ENCODE results near the gene AUNIP. TPM values are rescaled to one million over a fixed set of nuclear protein-coding genes. Genes with fewer than 3 reads are reported as not detected.
A peak's percentile ranks its signal among the peaks of the same experiment; 100 is the strongest.

Gene AUNIP
- total RNA-seq, 1 donor, result 3.5 TPM

DNA sequence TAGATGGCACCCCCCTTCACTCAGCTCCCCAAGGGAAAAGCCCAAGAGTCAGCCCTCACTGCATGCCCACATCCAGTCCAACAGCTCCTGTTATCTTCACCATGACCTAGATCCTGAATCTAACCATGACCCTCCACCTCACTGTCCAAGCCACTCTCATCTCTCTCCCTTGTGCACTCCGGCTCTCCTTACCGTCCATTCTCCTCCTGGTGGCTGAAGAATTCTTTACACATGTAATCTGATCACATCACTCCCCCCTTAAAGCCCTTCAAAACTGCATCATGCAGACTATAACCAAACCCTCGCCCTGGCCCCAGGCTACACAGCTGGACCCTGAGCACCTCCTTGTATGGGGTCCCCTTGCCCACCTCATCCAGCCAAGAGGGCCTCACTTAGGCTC, 30.2 kb upstream of the AUNIP start:
- TF ChIP-seq, protein P1, sequence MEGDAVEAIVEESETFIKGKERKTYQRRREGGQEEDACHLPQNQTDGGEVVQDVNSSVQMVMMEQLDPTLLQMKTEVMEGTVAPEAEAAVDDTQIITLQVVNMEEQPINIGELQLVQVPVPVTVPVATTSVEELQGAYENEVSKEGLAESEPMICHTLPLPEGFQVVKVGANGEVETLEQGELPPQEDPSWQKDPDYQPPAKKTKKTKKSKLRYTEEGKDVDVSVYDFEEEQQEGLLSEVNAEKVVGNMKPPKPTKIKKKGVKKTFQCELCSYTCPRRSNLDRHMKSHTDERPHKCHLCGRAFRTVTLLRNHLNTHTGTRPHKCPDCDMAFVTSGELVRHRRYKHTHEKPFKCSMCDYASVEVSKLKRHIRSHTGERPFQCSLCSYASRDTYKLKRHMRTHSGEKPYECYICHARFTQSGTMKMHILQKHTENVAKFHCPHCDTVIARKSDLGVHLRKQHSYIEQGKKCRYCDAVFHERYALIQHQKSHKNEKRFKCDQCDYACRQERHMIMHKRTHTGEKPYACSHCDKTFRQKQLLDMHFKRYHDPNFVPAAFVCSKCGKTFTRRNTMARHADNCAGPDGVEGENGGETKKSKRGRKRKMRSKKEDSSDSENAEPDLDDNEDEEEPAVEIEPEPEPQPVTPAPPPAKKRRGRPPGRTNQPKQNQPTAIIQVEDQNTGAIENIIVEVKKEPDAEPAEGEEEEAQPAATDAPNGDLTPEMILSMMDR (IDR thresholded peaks at IDR 0.05; ENCODE audit: insufficient read depth, low read depth, low read length), result peak; percentile 51
- H3K4me3 ChIP-seq (ENCODE audit: low read depth, low read length), result no peak overlapping the region
- peak; percentile 42 for DNase-seq (ENCODE audit: low read depth)

- no peak for DNase-seq (ENCODE audit: low read depth)
- H3K4me3 ChIP-seq (ENCODE audit: low read depth, low read length), result no peak overlapping the region
- TF ChIP-seq, protein P1 (IDR thresholded peaks at IDR 0.05; ENCODE audit: insufficient read depth, low read depth, low read length), result no peak
These were observed 29.2 kb upstream of the AUNIP start for GRCh38 chr1:25888426-25888987.

- H3K4me3 ChIP-seq (ENCODE audit: low read depth, low read length), result no peak overlapping the region
- TF ChIP-seq, protein P1 (IDR thresholded peaks at IDR 0.05; ENCODE audit: insufficient read depth, low read depth, low read length), result no peak
- no peak for DNase-seq (ENCODE audit: low read depth)
These were observed 26.3 kb upstream of the AUNIP start for GRCh38 chr1:25885602-25886001.

DNA sequence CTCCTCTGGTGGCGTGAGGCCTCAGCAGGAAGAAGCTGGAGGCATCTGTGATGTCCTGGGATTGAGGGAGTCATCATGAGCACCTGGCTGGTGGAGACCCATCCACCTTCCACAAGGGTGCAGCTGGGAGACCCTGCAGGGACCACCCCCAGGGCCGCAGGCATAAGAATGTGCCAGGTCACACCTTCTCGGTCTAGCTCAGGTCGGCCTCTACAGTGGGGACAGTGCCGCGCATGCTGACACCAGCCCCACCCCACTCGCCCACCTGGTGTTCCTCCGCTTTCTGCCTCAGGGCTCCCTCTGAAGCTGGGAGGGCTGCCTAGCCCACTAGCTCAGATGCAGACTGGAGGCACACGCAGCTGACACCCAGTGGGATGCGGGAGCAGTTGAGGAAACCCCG, 22.0 kb upstream of the AUNIP start:
- DNase-seq (ENCODE audit: low read depth), result no peak
- TF ChIP-seq, protein P1 (IDR thresholded peaks at IDR 0.05; ENCODE audit: insufficient read depth, low read depth, low read length), result no peak
- H3K4me3 ChIP-seq (ENCODE audit: low read depth, low read length), result no peak overlapping the region

GRCh38 chr1:25880518-25880917, 21.3 kb upstream of the AUNIP start:
- TF ChIP-seq, protein P1 (IDR thresholded peaks at IDR 0.05; ENCODE audit: insufficient read depth, low read depth, low read length), result no peak
- DNase-seq (ENCODE audit: low read depth), result no peak
- no peak overlapping the region for H3K4me3 ChIP-seq (ENCODE audit: low read depth, low read length)

DNA sequence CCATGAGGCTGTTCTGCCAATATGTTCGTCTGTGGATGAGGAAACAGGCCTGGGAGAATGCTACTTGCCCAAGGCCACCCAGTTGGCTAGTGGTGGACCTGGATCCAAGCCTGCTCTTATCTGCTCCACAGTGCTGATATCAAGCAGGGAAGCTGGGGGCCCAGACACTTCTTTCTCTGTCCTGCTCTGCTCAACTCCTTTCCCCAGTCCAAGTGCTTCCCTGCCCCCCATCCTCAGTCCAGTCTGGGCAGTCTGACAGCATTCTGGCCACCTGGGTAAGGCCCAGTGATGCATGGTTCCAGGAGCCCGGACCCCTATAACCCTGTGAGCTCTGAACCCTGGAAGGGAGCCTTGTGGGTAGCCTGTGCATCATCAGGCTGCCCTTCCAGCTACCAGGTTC, 20.4 kb upstream of the AUNIP start:
- H3K4me3 ChIP-seq (ENCODE audit: low read depth, low read length), result no peak overlapping the region
- TF ChIP-seq, protein P1 (IDR thresholded peaks at IDR 0.05; ENCODE audit: insufficient read depth, low read depth, low read length), result no peak
- peak; percentile 33 for DNase-seq (ENCODE audit: low read depth)

DNA sequence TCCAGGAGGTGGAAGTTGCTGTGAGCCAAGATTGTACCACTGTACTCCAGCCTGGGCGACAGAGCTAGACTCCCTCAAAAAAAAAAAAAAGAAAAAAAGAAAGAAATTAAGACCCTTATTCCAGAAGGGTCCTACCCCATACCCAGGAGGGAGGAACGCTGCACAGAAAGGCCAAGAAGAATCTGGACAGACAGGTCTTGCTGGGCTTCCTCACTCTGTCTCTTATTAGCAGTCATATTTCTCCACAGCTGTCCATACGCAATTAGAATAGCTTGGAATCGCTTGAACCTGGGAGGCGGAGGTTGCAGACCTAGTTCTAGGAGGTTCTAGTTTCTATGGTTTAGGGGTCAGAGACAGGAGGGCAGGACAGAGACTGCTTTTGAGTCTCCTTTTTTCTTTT, 19.4 kb upstream of the AUNIP start:
- no peak overlapping the region for H3K4me3 ChIP-seq (ENCODE audit: low read depth, low read length)
- TF ChIP-seq, protein P1 (IDR thresholded peaks at IDR 0.05; ENCODE audit: insufficient read depth, low read depth, low read length), result no peak
- DNase-seq (ENCODE audit: low read depth), result no peak
